Loucy (cell line): Measurements from ENCODE around the gene TPK1.

Experiments used
- CTCF ChIP-seq: fragments of 200-600 bp; sonication (generic); conservative IDR thresholded peaks from 2 replicates; pipeline ENCODE4 v1.5.1; 2014; ENCODE audit warnings: mild to moderate bottlenecking, antibody characterized with exemption, low read length
- EZH2phosphoT487 ChIP-seq: fragments of 200-600 bp; IDR thresholded peaks from 2 replicates; pipeline ENCODE4 v1.6.1; 2018; ENCODE audit warnings: antibody characterized with exemption, mild to moderate bottlenecking, moderate library complexity, borderline replicate concordance

GRCh38 chr7:144641389-144642044 lies 194.3 kb downstream of the TPK1 start:
- TF ChIP-seq CTCF, result no peak
- TF ChIP-seq EZH2phosphoT487, result no peak
